CD1c-positive myeloid dendritic cell (primary cell): ENCODE data around the gene JAG2.

ENCODE experiments used
- DNase-seq: peaks from one replicate; pipeline ENCODE4 v3.0.0-alpha.2; 2016; ENCODE audit errors: extremely low spot score

JAG2 gene

GRCh38 chr14:105139831-105140239, 28.7 kb downstream of the JAG2 start:
- DNase-seq: no peak

- DNase-seq: no peak
Observed at GRCh38 chr14:105139212-105139825, 29.3 kb downstream of the JAG2 start.

- no peak for DNase-seq
Observed at GRCh38 chr14:105138551-105139111, 29.9 kb downstream of the JAG2 start.

GRCh38 chr14:105138021-105138541, 30.5 kb downstream of the JAG2 start:
- DNase-seq: no peak

- no peak for DNase-seq
Observed at GRCh38 chr14:105137481-105138020, 31.0 kb downstream of the JAG2 start.

GRCh38 chr14:105136401-105137322, 31.9 kb downstream of the JAG2 start:
- DNase-seq: no peak

- no peak for DNase-seq
Observed at GRCh38 chr14:105135700-105136395, 32.7 kb downstream of the JAG2 start.

GRCh38 chr14:105132921-105133654, 35.5 kb downstream of the JAG2 start:
- DNase-seq: no peak

- no peak for DNase-seq
Observed at GRCh38 chr14:105131241-105131640, 37.3 kb downstream of the JAG2 start.

GRCh38 chr14:105128059-105128458, 40.5 kb downstream of the JAG2 start:
- DNase-seq: no peak

GRCh38 chr14:105126981-105127329, 41.6 kb downstream of the JAG2 start:
- no peak for DNase-seq

- no peak for DNase-seq
Observed at GRCh38 chr14:105126126-105126980, 42.2 kb downstream of the JAG2 start.

- DNase-seq: no peak
Observed at GRCh38 chr14:105124823-105125222, 43.8 kb downstream of the JAG2 start.

GRCh38 chr14:105123981-105124765, 44.4 kb downstream of the JAG2 start:
- DNase-seq: no peak

- DNase-seq: no peak
Observed at GRCh38 chr14:105123064-105123665, 45.4 kb downstream of the JAG2 start.

GRCh38 chr14:105120056-105120455, 48.5 kb downstream of the JAG2 start:
- no peak for DNase-seq

- DNase-seq: no peak
Observed at GRCh38 chr14:105119408-105120025, 49.1 kb downstream of the JAG2 start.

GRCh38 chr14:105118646-105119407, 49.7 kb downstream of the JAG2 start:
- DNase-seq: no peak
